Ovary (tissue), 3 donors: ENCODE results near the gene CENPL.

Source experiments
- CTCF ChIP-seq, 3 donors: fragments of 450-650 bp in 2 of 3; fragments of 200-600 bp in 1 of 3; IDR thresholded peaks; one replicate each; pipeline versions ENCODE4 v1.5.1 to v1.8.0; 2016 to 2022; ENCODE audit warnings: antibody characterized with exemption in 3 of 3, mild to moderate bottlenecking in 1 of 3
- POLR2A ChIP-seq: fragments of 450-650 bp; IDR thresholded peaks from one replicate; pipeline ENCODE4 v1.6.1; 2017; ENCODE audit warnings: antibody characterized with exemption, mild to moderate bottlenecking, moderate library complexity
- donor health status: DM: no; HTN: no; CAD: no.

GRCh38 chr1:173853074-173853473 is 28.4 kb upstream of the CENPL start:
- TF ChIP-seq CTCF (IDR thresholded peaks at IDR 0.05): no peak
- no peak for TF ChIP-seq POLR2A
